H1 (cell line): ENCODE data around the gene NAE1. TPM values are rescaled to one million over a fixed set of nuclear protein-coding genes. Genes with fewer than 3 reads are reported as not detected.

Source experiments
- BACH1 ChIP-seq: IDR thresholded peaks from 2 replicates; pipeline ENCODE4 v1.6.1; 2012; ENCODE audit warnings: low read length, improper control_type of control experiment
- CBX5 ChIP-seq: fragments of 300-800, 300-1000 bp; sonication (generic); IDR thresholded peaks from 2 replicates; pipeline ENCODE4 v1.7.1; 2016; ENCODE audit warnings: antibody characterized with exemption, low read length, low read depth
- CEBPB ChIP-seq: IDR thresholded peaks from 2 replicates; pipeline ENCODE4 v1.6.1; 2012; ENCODE audit warnings: low read depth, low read length
- CHD2 ChIP-seq: IDR thresholded peaks from 2 replicates; pipeline ENCODE4 v1.6.1; 2012; ENCODE audit warnings: low read length, improper control_type of control experiment
- CHD7 ChIP-seq: fragments of 300-600 bp; sonication (generic); IDR thresholded peaks from 2 replicates; pipeline ENCODE4 v1.7.1; 2012; ENCODE audit warnings: low read length, moderate library complexity, mild to moderate bottlenecking, inconsistent platforms; ENCODE audit not compliant: insufficient replicate concordance
- POU5F1 ChIP-seq: IDR thresholded peaks from 2 replicates; pipeline ENCODE4 v1.6.1; 2011; ENCODE audit warnings: low read depth, mild to moderate bottlenecking, low read length, moderate library complexity
- TAF1 ChIP-seq: IDR thresholded peaks from 2 replicates; pipeline ENCODE4 v1.6.1; 2011; ENCODE audit warnings: mild to moderate bottlenecking, low read depth, low read length
- TBP ChIP-seq: IDR thresholded peaks from 2 replicates; pipeline ENCODE4 v1.6.1; 2011; ENCODE audit warnings: low read depth, low read length, improper control_type of control experiment
- polyA plus RNA-seq, 7 experiments: library from polyadenylated mRNA; depleted of rRNA in 3 of 7; stranded (reverse) in 5 of 7; unstranded in 2 of 7; fragments of >200 nt in 5 of 7; fragments of 200-250 nt in 2 of 7; gene quantifications; 1 replicate in 5 of 7; 2 replicates in 1 of 7; 4 replicates in 1 of 7; pipeline versions ENCODE4 v1.2.1 to v1.2.3, GENCODE V29; 2011 to 2013; ENCODE audit warnings: missing spikeins in 2 of 7, mixed read lengths in 2 of 7
- total RNA-seq: library from RNA; stranded (reverse); fragmentation: NEBNext Ultra II Directional; extraction: Animal tissue kit (Norgen Biotek cat#: 25700); gene quantifications from 2 replicates; pipeline ENCODE4 v1.2.1, GENCODE V29; 2021

The NAE1 gene
- total and polyA plus RNA-seq, 2 of the 8 experiments (the other 6 are each of a cell fraction or from before 2014, with no cell fraction given) = 66.6 to 155 TPM

- no peak for TF ChIP-seq TAF1
- TF ChIP-seq BACH1 = no peak
- TF ChIP-seq CHD7 = no peak
- no peak for TF ChIP-seq CBX5
- TF ChIP-seq CEBPB = no peak
- no peak for TF ChIP-seq TBP
- no peak for TF ChIP-seq CHD2
- TF ChIP-seq POU5F1 = no peak
Measured at GRCh38 chr16:66878067-66878466, 47.3 kb upstream of the NAE1 start (continued).
